HG03103 (cell line): ENCODE measurements around the gene PLEKHA4.
"Not testable (repeated sequence)": the region's sequence is repeated elsewhere in the genome, so short reads cannot be mapped to it uniquely, and the experiment has no call there.

Source experiments
- ATAC-seq: cut with Tn5 transposase; IDR thresholded peaks from one replicate; pipeline ENCODE4 v1.9.1; 2021; ENCODE audit warnings: low read depth; ENCODE audit not compliant: unreplicated experiment

PLEKHA4 gene, protein sequence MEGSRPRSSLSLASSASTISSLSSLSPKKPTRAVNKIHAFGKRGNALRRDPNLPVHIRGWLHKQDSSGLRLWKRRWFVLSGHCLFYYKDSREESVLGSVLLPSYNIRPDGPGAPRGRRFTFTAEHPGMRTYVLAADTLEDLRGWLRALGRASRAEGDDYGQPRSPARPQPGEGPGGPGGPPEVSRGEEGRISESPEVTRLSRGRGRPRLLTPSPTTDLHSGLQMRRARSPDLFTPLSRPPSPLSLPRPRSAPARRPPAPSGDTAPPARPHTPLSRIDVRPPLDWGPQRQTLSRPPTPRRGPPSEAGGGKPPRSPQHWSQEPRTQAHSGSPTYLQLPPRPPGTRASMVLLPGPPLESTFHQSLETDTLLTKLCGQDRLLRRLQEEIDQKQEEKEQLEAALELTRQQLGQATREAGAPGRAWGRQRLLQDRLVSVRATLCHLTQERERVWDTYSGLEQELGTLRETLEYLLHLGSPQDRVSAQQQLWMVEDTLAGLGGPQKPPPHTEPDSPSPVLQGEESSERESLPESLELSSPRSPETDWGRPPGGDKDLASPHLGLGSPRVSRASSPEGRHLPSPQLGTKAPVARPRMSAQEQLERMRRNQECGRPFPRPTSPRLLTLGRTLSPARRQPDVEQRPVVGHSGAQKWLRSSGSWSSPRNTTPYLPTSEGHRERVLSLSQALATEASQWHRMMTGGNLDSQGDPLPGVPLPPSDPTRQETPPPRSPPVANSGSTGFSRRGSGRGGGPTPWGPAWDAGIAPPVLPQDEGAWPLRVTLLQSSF

DNA sequence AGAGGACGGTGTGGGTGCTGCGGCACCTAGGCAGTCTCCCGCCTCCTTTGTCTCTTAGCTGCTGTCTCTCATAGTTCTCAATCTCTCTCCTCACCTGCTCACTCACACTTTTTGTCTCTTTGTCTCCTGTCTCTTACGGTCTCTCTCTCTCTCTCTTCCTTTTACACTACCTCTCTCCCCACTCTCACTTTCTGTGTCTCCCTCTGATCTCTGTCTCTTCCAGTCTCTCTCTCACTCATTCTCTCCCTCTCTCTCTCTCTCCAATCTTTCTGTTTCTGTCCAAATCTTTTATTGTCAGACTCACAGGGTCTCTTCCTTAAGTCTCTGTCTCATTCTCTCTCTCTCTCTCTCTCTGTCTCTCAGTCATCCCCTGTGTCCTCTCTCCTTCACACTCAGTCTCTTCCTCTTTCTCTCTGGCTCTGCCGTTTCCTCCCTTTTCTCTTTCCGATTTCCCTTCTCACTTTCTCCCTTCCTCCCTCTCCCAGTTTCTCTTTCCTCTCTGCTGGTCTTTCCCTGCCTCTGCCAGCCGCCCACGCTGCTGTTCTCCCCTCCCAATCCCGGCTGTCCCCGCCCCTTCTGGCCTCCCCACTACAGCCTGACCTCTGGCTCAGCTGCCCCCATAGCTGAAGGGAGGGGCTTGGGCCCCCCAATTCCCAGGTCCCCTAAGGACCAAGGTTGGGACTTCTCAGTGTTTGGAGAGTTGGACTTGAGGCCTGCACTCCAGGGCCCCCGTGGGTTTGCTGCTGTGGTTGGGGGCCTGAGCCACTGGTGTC lies at the start of gene PLEKHA4:
PLEKHA4 (minus strand) TSS at position 504 of the 773 bp plus-strand sequence. CDS start 997 bp downstream, outside the sequence.
- no peak for ATAC-seq

DNA sequence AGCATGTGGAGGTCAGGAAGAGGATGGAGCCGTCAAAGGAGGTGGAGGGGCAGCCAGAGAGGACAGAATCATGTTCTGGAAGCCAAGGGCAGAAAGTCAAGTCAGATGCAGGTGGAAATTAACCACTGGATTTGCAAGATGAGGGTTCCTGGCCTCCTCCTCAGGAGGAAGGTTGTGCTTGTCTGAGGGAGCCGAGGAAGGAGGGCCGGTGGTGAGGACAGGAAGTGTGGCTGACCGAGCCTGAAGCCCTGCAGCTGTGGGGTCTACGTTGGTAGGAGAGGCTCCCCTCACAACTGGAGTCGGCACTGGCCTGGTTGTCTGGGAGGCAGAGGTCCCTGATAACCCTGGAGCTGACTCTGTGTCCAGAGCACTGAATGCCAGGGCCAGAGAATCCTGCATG lies 49.7 kb upstream of the PLEKHA4 start:
- ATAC-seq: no peak

DNA sequence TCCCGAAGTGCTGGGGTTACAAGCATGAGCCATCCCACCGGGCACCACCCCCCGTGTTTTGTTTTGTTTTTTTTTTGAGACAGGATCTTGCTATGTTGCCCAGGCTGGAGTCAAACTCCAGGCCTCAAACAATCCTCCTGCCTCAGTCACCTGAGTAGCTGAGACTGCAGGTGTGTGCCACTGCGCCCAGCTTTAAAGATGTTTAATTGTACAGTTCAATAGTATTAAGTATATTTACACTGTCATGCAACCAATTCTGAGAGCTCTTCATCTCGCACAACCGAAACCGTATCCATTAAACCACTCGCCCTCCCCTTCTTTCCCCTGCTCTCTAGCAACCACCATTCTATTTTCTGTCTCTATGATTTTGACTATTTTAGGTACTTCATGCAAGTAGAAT lies 47.3 kb upstream of the PLEKHA4 start:
- no peak for ATAC-seq

DNA sequence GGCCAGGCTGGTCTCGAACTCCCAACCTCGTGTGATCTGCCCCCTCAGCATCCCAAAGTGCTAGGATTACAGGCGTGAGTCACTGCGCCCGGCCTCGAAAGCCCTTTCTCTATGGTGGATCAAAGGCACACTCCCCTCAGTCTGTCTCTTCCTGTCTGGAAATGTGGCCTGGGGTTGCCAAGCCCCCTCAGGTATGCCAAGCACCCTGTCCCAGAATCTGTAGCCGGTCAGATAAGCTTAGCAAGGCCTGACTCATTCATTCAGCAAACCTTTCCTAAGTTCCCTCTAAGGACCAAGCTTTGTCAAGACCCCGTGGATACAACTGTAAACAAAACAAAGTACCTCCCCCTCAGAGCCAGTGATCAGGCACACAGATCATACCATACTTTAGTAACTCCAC lies 45.8 kb upstream of the PLEKHA4 start:
- ATAC-seq: no peak

DNA sequence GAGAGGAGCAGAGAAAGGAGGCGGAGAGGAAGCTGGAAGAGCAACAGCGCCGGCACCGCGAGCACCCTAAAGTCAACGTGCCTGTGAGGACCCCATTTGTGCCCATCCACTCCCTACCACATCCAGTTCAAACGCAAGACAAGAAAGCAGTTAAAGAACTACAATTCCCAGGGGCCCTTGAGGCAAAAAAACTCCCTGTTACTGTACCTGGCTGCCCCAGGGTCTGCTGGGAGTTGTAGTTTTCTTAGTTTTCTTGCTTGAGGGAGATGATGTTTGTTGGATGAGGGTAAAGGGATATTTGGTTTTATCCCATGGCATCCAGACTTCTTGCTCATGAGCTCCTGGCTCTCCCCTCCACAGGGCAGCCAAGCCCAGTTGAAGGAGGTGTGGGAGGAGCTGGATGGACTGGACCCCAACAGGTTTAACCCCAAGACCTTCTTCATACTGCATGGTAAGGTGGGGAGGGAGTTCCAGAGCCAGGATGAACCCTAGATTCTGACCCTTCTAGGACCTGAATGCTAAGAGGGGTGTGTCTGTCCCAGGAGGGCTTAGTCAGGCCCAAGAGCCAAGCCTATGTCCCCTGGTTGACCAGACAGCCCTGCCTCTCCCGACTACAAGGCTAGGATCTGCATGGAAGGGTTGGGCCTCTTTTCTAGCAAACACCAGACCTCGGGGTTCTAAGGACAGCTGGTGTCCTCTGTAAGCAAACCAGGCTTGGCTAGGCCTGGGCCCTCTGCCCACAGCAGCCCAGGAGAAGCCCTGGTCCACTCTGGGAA lies 44.9 kb upstream of the PLEKHA4 start:
- ATAC-seq: no peak

DNA sequence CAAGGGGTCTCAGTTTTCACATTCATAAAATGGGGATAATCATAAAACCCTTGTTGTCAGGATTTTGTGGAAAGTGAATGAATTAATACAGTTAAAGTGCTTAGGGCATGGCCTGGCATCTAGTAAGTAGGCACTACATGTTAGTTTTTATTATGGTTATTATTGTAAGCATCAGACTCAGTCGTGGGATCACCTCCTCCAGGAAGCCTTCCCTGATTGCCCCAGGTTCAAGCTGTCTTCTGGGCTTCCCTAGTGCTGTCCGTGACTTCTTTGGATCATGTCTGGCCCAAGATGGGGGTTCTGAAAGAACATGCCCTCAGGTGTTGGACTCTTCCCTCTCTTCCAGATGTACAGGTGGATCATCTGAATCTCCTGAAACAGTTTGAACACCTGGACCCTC lies 42.4 kb upstream of the PLEKHA4 start:
- ATAC-seq: no peak

DNA sequence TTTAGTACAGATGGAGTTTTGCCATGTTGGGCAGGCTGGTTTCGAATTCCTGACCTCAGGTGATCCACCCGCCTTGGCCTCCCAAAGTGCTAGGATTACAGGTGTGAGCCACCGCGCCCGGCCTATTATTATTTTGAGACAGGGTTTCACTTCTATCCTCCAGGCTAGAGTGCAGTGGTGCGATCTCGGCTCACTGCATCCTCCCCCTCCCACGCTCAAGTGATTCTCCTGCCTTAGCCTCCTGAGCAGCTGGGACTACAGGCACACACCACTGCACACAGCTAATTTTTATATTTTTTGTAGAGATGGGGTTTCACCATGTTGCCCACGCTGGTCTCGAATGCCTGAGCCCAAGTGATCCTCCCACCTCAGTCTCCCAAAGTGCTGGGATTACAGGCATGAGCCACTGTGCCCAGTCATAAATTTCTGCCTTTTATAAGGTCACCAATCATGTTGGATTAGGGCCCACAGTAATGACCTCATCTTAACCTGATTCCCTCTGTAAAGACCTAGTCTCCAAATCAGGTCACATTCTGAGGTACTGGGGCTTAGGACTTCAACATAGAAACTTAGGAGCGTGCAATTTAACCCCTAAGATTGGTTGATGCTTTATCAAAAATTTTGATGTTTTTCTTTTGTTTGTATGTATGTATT lies 41.1 kb upstream of the PLEKHA4 start:
- ATAC-seq: not testable (repeated sequence)

DNA sequence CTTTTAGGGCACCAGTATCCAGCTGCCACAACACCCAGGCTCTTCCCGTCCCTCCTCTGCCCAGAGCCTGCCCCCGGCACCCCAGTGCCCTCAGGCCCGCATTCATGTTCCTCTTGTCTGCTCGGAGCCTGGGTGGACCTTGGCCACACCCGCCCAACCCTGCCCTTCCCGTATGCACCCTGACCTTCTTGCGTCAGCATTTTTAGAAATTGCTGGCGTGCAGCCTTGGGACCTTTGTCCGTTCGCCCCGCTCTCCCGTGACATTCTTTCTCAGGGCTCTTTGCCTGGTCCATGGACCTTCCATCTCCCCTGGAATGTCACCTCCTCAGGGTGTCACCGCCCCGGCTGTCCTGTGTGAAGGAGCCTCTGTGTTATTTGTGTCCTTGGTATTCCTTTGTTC lies 39.3 kb upstream of the PLEKHA4 start:
- ATAC-seq: no peak

DNA sequence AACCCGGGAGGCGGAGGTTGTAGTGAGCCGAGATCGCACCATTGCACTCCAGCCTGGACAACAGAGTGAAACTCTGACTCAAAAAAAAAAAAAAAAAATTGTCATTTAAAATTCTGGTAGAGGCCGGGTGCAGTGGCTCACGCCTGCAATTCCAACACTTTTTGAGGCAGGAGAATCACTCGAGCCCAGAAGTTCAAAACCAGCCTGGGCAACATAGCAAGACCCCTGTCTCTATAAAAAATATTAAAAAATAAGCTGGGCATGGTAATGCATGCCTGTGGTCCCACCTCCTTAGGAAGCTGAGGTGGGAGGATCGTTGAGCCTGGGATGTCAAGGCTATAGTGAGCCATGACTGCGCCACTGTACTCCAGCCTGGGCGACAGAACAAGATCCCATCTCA lies 37.9 kb upstream of the PLEKHA4 start:
- no peak for ATAC-seq

DNA sequence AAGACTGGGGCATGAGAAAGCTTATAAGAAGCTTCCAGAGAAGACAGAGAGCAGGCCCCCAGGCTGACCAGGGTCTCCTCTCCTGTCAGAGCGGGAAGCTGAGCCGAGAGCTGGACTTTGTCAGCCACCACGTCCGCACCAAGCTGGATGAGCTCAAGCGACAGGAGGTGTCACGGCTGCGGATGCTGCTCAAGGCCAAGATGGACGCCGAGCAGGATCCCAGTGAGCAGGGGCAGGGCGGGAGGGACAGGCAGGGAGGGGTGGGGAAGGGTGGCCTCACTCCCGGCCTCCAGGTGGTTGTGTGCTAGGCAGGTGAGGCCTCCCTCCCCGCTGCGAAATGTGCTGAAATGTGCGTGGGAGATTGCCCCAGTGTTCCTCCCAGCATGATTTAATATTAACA lies 37.2 kb upstream of the PLEKHA4 start:
- ATAC-seq: no peak

DNA sequence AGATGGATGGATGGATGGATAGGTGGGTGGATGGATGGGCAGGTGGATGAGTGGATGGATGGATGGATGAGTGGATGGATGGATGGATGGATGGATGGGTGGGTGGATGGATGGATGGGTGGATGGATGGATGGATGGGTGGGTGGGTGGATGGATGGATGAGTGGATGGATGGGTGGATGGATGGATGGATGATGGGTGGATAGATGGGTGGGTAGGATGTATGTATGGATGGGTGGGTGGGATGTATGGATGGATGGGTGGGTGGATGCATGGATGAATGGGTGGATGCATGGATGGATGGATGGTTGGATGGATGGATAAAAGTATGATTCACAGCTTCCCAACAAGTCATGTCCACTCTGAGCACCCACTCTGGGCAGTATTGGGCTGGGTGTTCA lies 35.4 kb upstream of the PLEKHA4 start:
- not testable (repeated sequence) for ATAC-seq

DNA sequence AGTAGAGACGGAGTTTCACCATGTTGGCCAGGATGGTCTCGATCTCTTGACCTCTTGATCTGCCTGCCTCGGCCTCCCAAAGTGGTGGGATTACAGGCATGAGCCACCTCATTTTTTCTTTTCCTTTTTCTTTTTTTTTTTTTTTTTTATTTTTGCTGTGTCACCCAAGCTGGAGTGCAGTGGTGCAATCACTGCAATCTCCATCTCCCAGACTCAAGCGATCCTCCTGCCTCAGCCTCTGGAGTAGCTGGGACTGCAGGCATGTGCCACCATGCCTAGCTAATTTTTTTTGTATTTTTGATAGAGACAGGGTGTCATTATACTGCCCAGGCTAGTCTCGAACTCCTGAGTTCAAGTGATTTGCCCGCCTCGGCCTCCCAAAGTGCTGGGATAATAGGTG lies 33.9 kb upstream of the PLEKHA4 start:
- ATAC-seq: not testable (repeated sequence)

DNA sequence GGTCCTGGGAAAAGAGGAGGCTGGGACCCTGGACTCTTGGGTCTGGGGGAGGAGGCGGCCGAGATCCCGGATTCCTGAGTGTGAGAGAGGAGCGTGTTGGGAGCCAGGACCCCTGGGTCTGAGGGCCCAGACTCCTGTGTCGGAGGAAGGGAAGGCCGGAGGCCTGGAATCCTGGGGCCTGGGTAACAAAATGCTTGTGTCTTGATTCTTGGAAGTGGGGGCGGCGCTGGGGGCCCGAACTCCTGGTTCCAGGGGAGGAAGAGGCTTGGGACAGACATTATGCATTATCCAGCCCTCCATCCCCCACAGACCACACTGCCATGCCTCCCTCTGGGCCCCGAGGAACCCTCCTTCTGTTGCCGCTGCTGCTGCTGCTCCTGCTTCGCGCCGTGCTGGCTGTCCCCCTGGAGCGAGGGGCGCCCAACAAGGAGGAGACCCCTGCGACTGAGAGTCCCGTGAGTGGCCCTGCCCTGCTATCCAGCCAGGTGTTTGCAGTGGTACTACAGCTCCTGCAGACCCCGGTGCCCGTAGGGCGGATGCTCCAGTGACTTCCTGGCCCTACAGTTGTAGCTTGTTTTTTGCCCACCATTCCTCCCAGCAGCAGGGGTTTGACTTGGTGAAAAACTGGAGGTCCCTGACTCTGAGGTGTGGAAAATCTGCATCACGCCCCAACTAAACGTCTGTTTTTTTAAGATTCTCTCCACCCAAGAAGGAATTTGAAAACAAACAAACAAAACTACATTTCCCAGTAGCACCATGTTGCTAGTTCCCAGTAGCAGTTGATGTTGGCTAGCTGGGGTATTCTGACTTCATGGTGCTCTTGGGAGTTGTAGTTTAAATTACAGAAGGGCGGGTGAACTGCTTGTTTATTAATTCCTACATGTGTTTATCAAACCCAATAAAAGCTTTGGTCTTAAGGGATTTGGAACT lies 32.3 kb upstream of the PLEKHA4 start:
- ATAC-seq: peak; percentile 9

DNA sequence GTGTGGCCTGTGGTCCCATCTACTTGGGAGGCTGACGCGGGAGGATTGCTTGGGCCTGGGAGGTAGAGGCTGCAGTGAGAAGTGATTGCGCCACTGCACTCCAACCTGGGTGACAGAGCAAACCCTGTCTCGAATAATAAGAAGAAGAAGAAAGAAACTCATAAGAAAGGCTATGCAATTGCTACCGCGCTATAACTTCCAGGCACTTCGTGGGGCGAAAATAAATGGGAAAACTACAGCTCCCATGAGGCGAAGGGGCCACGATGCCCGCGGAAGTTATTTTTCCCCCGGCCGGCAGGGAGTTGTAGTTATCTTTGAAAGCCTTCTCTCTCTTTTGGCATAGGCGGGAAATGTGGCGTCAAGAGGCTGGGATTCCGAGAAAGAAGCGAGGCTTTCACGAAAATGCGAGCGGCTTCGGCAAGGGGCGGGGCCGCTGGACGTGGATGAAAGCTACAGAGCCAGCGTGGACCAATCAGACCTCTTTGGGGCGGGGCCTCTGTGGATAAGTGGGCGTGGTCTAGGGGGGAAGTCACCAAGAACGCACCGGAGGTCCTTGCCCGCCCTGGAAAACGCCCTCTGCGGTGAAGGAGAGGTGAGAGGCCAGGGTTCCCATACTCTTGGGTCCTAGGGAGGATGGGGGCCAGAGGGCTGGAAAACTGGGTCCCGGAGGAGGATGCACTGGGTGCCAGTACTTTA lies 31.5 kb upstream of the PLEKHA4 start, which contains the start of gene NUCB1:
NUCB1 (plus strand) TSS at position 532 of the 696 bp plus-strand sequence. CDS start 485 bp downstream, outside the sequence.
- ATAC-seq: peak; percentile 78

DNA sequence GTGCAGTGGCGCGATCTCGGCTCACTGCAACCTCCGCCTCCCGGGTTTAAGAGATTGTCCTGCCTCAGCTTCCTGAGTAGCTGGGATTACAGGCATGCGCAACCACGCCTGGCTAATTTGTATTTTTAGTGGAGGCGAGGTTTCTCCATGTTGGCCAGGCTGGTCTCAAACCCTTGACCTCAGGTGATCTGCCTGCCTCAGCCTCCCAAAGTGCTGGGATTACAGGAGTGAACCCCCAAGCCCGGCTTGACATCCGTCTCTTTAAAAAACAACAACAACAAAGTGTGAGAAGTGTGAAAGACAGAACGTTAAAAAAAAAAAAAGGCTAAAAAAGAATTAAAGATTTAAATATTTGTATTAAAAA lies 31.0 kb upstream of the PLEKHA4 start:
- not testable (repeated sequence) for ATAC-seq

DNA sequence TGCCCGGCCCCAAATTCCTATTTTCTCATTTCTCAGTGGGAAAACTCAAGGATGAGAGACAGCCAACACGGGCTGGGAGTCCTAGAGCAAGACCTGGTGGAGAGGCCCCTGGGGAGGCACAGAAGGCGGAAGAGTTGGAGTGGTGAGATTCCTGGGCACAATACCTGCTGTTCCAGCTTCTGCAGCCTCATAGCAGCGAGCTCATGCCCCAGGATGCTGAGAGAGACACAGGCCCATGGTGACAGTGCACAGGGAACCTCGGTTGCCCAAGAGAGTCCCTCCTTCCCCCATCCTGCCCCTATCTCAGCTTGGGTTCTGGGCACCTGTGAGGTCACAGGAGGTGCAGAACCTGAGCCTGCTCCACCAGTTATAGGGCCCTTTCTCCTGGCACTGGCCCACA lies 28.8 kb upstream of the PLEKHA4 start:
- no peak for ATAC-seq

DNA sequence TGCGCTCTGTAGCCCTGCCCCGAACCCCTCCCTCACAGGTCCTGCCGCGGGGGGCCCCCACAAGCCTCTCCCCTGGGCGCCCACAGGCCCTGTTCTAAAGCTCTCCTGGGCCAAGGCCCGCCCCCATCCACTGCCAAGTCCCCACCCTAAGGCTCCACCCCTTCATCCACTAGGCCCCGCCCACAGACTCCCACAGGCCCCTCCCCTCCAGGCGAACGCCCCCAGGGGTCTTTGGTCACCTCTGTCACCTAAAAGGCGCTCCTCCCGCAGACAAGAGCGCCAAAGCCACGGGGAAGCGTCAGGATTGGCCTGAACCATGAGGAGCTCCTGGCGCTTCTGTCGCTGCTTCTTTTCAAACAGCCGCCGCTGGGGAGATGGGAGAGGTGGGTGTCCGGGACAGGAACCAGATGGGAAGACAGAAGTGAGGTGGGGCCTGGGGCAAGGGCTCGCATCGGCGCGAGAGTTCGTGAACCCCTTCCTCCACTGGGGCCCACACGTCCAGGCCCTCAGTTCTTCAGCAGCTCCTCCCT lies 27.8 kb upstream of the PLEKHA4 start:
- no peak for ATAC-seq

DNA sequence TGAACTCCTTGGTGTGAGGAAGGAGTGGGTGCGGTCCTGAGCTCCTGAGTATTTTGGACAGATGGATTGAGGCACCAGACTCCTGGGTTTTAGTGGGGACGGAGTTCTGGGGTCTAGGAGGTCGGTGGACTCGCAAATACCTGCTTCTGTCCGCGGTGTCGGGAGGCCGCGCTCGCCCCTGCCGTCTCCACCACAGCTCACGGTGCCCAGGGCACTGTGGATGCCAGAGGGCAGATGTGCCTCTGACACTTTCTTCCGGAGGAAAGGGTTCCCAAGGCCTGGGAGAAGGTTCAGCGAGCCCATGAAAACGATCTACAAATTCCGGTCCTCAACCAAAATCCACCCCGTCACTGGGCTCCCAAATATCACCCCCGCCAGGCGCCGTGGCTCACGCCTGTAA lies 26.8 kb upstream of the PLEKHA4 start:
- ATAC-seq: no peak
